ENCODE measurements around the gene LIN7C.
"Not testable (repeated sequence)": the region's sequence is repeated elsewhere in the genome, so short reads cannot be mapped to it uniquely, and the experiment has no call there.

LIN7C gene

GRCh38 chr11:27452147-27452546 lies 54.4 kb downstream of the LIN7C start:
- intact Hi-C loops (cut with DNase I), result no loop called here

GRCh38 chr11:27451244-27451965 lies 55.2 kb downstream of the LIN7C start:
- DNase-seq, result no peak
- intact Hi-C loops (cut with DNase I), result no loop called here

More at GRCh38 chr11:27452147-27452546, 54.4 kb downstream of the LIN7C start:
- DNase-seq, result no peak

GRCh38 chr11:27448184-27448540 lies 58.4 kb downstream of the LIN7C start:
- DNase-seq; intact Hi-C loops (cut with DNase I): not testable (repeated sequence)

GRCh38 chr11:27447288-27448183 lies 59.0 kb downstream of the LIN7C start:
- intact Hi-C loops (cut with DNase I), result no loop called here
- DNase-seq, result no peak

- DNase-seq, result no peak
- intact Hi-C loops (cut with DNase I), result no loop called here
These were observed 60.9 kb downstream of the LIN7C start for GRCh38 chr11:27445625-27446024.

GRCh38 chr11:27444801-27445215 lies 61.8 kb downstream of the LIN7C start:
- intact Hi-C loops (cut with DNase I), result no loop called here
- DNase-seq, result no peak
